Bronchial epithelial cell (primary cell): ENCODE data around the gene PRKCZ. TPM values are rescaled to one million over a fixed set of nuclear protein-coding genes. Genes with fewer than 3 reads are reported as not detected.
A peak's percentile ranks its signal among the peaks of the same experiment; 100 is the strongest.

Experiments
- DNase-seq: peaks from one replicate; pipeline ENCODE4 v3.0.0-alpha.2; 2010; ENCODE audit warnings: low read depth
- FAIRE-seq: peaks from 2 replicates; lab custom pipeline; 2011; peaks lifted over from hg19 to GRCh38; lab: Jason Lieb, UNC
- H3K27me3 ChIP-seq: 2 replicates; pipeline ENCODE4 v1.5.1; 2011; ENCODE audit warnings: low read length; ENCODE audit not compliant: control insufficient read depth, insufficient read depth
- H3K36me3 ChIP-seq: 2 replicates; pipeline ENCODE4 v1.5.1; 2011; ENCODE audit warnings: low read length; ENCODE audit not compliant: control insufficient read depth, insufficient read depth
- H3K4me3 ChIP-seq: 2 replicates; pipeline ENCODE4 v1.5.1; 2011; ENCODE audit warnings: mild to moderate bottlenecking, low read depth, low read length, control low read depth
- total RNA-seq: library from RNA; depleted of rRNA; stranded (reverse); fragments of >200 nt; gene quantifications from 2 replicates; pipeline ENCODE4 v1.2.1, GENCODE V29; 2014
- TF ChIP-seq, protein P1 (sequence below): IDR thresholded peaks from 2 replicates; pipeline ENCODE4 v1.5.1; 2011; ENCODE audit warnings: mild to moderate bottlenecking, moderate library complexity, low read length, control low read depth, inconsistent platforms; ENCODE audit not compliant: insufficient read depth, severe bottlenecking

PRKCZ gene
- total RNA-seq, 1 donor from 2014 or later, result 38.4 TPM

- no peak for FAIRE-seq
- TF ChIP-seq, protein P1, sequence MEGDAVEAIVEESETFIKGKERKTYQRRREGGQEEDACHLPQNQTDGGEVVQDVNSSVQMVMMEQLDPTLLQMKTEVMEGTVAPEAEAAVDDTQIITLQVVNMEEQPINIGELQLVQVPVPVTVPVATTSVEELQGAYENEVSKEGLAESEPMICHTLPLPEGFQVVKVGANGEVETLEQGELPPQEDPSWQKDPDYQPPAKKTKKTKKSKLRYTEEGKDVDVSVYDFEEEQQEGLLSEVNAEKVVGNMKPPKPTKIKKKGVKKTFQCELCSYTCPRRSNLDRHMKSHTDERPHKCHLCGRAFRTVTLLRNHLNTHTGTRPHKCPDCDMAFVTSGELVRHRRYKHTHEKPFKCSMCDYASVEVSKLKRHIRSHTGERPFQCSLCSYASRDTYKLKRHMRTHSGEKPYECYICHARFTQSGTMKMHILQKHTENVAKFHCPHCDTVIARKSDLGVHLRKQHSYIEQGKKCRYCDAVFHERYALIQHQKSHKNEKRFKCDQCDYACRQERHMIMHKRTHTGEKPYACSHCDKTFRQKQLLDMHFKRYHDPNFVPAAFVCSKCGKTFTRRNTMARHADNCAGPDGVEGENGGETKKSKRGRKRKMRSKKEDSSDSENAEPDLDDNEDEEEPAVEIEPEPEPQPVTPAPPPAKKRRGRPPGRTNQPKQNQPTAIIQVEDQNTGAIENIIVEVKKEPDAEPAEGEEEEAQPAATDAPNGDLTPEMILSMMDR, result no peak
- DNase-seq, result peak; percentile 17
- H3K4me3 ChIP-seq, result peak overlapping the region; percentile 93
- H3K27me3 ChIP-seq, result no peaks in the 10 kb centered on the region
- peaks cover 2% of the 10 kb centered on the region for H3K36me3 ChIP-seq
Observed at GRCh38 chr1:2050461-2050792, 216 bp downstream of the PRKCZ start.

DNA sequence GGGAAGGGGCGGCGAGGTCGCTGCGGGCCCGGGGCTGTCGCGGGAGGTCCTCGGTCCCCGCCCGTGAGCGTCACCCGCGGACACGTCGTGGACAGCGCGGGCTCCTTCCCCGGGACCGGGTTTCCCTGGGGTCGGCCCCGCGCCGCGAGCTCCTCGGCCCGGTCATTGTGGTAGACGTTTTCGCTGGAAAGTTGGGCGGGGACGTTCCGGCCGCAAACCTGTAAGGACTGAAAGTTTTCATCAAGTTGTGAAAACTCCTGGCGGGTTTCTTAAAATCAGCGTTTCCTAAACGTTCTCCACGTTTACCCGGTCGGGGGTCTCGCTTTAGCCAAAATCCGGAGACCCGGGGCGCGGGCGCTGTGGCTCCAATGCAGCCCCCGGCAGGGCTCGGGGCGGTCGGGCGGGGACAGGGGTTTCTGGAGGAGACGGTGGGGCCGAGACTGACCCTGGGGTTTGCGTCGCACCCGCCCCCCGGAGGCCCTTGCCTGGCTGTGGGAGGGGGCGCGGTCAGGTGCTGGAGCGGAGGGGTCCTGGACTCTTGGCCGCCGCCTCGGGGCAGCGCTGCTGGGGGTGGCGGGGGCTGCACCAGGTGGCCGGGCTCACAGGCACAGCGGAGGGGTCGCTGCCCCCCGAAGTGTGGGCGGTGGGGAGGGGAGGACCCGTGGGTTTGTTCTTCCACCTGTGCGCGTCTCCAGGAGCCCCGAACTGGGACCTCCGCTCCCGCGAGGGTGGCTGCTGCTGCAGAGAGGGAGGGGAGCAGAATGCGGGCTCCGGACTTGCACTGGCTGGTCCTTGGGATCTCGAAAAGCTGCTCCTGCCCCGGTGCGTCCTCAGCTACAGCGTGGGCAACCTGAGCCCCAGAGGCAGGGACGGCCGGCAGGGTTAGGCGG is 827 bp downstream of the PRKCZ start:
- no peak for FAIRE-seq
- Histone ChIP-seq H3K27me3 (no peaks in the 10 kb centered on the region), H3K4me3 (peak overlapping the region; percentile 93), H3K36me3 (peaks cover 5% of the 10 kb centered on the region)
- TF ChIP-seq, protein P1, result no peak
- no peak for DNase-seq

DNA sequence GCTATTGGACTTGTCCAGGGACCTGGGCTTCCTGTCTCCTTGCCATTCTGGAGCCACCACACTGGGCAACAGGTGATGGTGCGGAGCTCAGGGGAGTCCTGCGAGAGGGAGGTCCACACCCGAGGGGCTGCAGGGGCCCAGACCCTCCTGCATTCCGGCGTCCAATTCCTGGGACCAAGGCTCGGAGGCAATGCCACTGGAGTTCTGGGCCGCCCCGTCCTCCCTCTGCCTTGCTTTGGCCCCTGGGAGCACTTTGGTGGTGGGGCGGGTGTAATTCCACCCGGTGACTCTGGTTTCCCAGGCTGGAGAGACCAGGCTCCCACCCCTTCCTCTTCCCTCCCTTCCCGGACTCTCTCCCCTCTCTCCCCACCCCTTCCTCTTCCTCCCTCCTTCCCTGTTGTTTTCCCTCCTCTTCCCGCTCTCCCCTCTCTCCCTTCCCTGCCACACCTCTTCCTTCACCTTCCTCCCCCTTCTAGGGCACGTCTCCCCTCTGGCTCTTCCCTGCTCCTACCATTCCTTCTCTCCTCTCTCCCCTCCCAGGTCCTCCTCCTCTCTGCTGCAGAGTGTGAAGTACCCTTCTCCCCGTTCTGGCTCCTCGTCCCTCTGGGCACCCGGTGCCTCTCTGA is 2.0 kb downstream of the PRKCZ start:
- Histone ChIP-seq H3K27me3 (no peaks in the 10 kb centered on the region), H3K36me3 (peaks cover 8% of the 10 kb centered on the region), H3K4me3 (no peak overlapping the region)
- FAIRE-seq (no peak), DNase-seq (no peak)
- TF ChIP-seq, protein P1, result no peak

- peaks cover 8% of the 10 kb centered on the region for H3K36me3 ChIP-seq
- FAIRE-seq (no peak), DNase-seq (no peak)
- no peak overlapping the region for H3K4me3 ChIP-seq
- TF ChIP-seq, protein P1, result no peak
- no peaks in the 10 kb centered on the region for H3K27me3 ChIP-seq
Observed at GRCh38 chr1:2052756-2053155, 2.5 kb downstream of the PRKCZ start.

DNA sequence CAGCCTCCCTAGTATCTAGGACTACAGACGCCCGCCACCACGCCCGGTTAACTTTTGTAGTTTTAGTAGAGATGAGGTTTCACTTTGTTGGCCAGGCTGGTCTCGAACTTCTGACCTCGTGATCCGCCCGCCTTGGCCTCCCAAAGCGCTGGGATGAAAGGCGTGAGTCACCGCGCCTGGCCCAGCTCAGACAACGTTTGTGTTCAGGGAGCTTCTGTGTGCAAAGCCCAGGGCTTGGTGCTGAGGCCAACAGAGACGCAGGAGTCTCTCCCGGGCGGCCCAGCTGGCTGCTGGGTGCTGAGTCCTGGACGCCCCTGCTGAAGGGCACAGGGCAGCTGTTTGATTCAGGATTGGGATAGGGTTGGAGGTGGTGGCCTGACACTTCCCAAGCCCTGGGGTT is 3.0 kb downstream of the PRKCZ start:
- Histone ChIP-seq H3K36me3 (peaks cover 8% of the 10 kb centered on the region), H3K27me3 (no peaks in the 10 kb centered on the region), H3K4me3 (no peak overlapping the region)
- no peak for DNase-seq
- TF ChIP-seq, protein P1, result no peak
- FAIRE-seq, result no peak
